ENCODE measurements around the gene AHCTF1.

- TF ChIP-seq CTCF (IDR thresholded peaks at IDR 0.05), result no peak
- TF ChIP-seq POLR2AphosphoS5 (IDR thresholded peaks at IDR 0.05), result no peak
- no peak for TF ChIP-seq EP300 (IDR thresholded peaks at IDR 0.05)
Measured at GRCh38 chr1:246954126-246954525, 22.4 kb upstream of the AHCTF1 start.
